ENCODE data around the gene SURF6. TPM values are rescaled to one million over a fixed set of nuclear protein-coding genes. Genes with fewer than 3 reads are reported as not detected.

SURF6 gene
- total RNA-seq, 1 donor from 2014 or later, result 17.3 TPM

Other genes starting within 250 kb of the SURF6 start
- gene RALGDS, start 214.9 kb downstream of the SURF6 start, total RNA-seq, result 59.7 TPM
- 23.2 TPM for gene GBGT1, start 172.3 kb downstream of the SURF6 start, total RNA-seq
- not detected for gene OBP2B, start 126.9 kb downstream of the SURF6 start, total RNA-seq
- 10.9 TPM for gene ABO, start 61.0 kb downstream of the SURF6 start, total RNA-seq
- gene MED22, start 11.9 kb upstream of the SURF6 start, total RNA-seq, result 36.2 TPM
- gene RPL7A, start 12.0 kb upstream of the SURF6 start, total RNA-seq, result 1,196 TPM
- gene SURF1, start 20.3 kb upstream of the SURF6 start, total RNA-seq, result 40.9 TPM
- gene SURF2, start 20.4 kb upstream of the SURF6 start, total RNA-seq, result 13.6 TPM
- 91.3 TPM for gene SURF4, start 39.9 kb upstream of the SURF6 start, total RNA-seq
- gene STKLD1, start 40.2 kb upstream of the SURF6 start, total RNA-seq, result 2.6 TPM
- gene REXO4, start 81.8 kb upstream of the SURF6 start, total RNA-seq, result 23.8 TPM
- gene ADAMTS13, start 86.2 kb upstream of the SURF6 start, total RNA-seq, result 4.6 TPM
- 10.1 TPM for gene CACFD1, start 123.8 kb upstream of the SURF6 start, total RNA-seq
- 3.3 TPM for gene SLC2A6, start 142.9 kb upstream of the SURF6 start, total RNA-seq
- not detected for gene MYMK, start 188.8 kb upstream of the SURF6 start, total RNA-seq
- 22.3 TPM for gene ADAMTSL2, start 198.5 kb upstream of the SURF6 start, total RNA-seq

All from sciatic nerve (tissue), 1 donor.